Gastroesophageal sphincter (tissue), 4 donors: ENCODE results near the gene RANGRF. TPM values are rescaled to one million over a fixed set of nuclear protein-coding genes. Genes with fewer than 3 reads are reported as not detected.

Source experiments
- ATAC-seq: fragments of 150-250 bp; one replicate; pipeline ENCODE4 v1.9.1; 2016; ENCODE audit warnings: mild to moderate bottlenecking, moderate library complexity
- H3K27ac ChIP-seq, 4 donors: fragments of 200-600 bp; sonication (generic) in 3 of 4; 1 replicate in 3 of 4; 2 replicates in 1 of 4; pipeline ENCODE4 v1.5.1; 2016 to 2019
- H3K27me3 ChIP-seq: fragments of 200-600 bp; sonication (generic); one replicate; pipeline ENCODE4 v1.5.1; 2019
- H3K36me3 ChIP-seq, 2 donors: fragments of 200-600 bp; sonication (generic); one replicate each; pipeline ENCODE4 v1.5.1; 2019; ENCODE audit warnings: control low read depth in 1 of 2
- H3K4me1 ChIP-seq, 3 donors: fragments of 200-600 bp; sonication (generic); 1 replicate in 2 of 3; 2 replicates in 1 of 3; pipeline ENCODE4 v1.5.1; 2016 to 2019; ENCODE audit warnings: control low read depth in 2 of 3
- H3K4me3 ChIP-seq, 2 donors: fragments of 200-600 bp; sonication (generic); one replicate each; pipeline ENCODE4 v1.5.1; 2019; ENCODE audit warnings: mild to moderate bottlenecking in 1 of 2, moderate library complexity in 1 of 2
- H3K9me3 ChIP-seq, 3 donors: fragments of 200-600 bp; sonication (generic); one replicate each; pipeline ENCODE4 v1.5.1; 2017 to 2019; ENCODE audit warnings: control low read depth in 2 of 3
- EP300 ChIP-seq: sonication (generic); formaldehyde crosslinking; IDR thresholded peaks from one replicate; pipeline ENCODE4 v1.6.1; 2017; ENCODE audit warnings: antibody characterized with exemption, mild to moderate bottlenecking
- POLR2A ChIP-seq, 2 donors: fragments of 450-650 bp; IDR thresholded peaks; one replicate each; pipeline ENCODE4 v1.6.1; 2017; ENCODE audit warnings: antibody characterized with exemption in 2 of 2, mild to moderate bottlenecking in 2 of 2, moderate library complexity in 1 of 2
- POLR2AphosphoS5 ChIP-seq: sonication (generic); formaldehyde crosslinking; IDR thresholded peaks from one replicate; pipeline ENCODE4 v1.6.1; 2017; ENCODE audit warnings: antibody characterized with exemption
- WGBS, 2 donors: methylation state at CpG; one replicate each; pipeline ENCODE4 v1.1.5; 2018; ENCODE audit warnings: low coverage in 1 of 2; 5-methylcytosine and 5-hydroxymethylcytosine counted together
- total RNA-seq, 4 donors: library from RNA; depleted of rRNA; stranded (reverse); fragments of >200 nt; gene quantifications; one replicate each; pipeline ENCODE4 v1.1.0, GENCODE V29; 2016
- TF ChIP-seq, protein P1 (sequence below), 4 experiments: fragments of 200-600 bp in 2 of 4; fragments of 450-650 bp in 2 of 4; sonication (generic) in 1 of 4; IDR thresholded peaks; one replicate each; pipeline ENCODE4 v1.5.1; 2017 to 2019; ENCODE audit warnings: antibody characterized with exemption in 4 of 4, mild to moderate bottlenecking in 2 of 4, moderate library complexity in 2 of 4

RANGRF gene
- total RNA-seq, 4 donors from 2014 or later: 28.5 to 34.6 (median 30.1) TPM

DNA sequence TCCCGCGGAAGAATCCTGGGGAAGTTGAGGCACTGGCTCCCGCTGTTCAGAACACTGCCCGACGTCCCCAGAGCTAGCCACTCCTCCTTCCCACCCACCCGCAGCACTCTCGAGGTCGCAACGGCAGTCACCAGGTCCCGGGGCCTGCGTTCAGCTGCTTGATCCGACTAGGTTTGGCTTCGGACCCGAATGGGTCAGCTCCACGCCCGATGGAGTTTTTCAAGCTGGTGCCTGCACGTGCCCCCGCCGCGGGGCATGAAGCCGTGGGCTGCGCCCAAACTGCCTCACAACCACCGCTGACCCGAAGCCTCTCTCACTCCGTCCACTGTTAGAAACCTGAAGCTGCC lies 38.8 kb downstream of the RANGRF start:
- WGBS, 2 donors: 47% methylated on average over 10 of the region's 25 CpGs; no CpG with 5 or more reads in 1 of the 2 donors
- TF ChIP-seq EP300 (no peak), POLR2AphosphoS5 (no peak), POLR2A (IDR thresholded peaks at IDR 0.05) (no peak)
- TF ChIP-seq, protein P1, sequence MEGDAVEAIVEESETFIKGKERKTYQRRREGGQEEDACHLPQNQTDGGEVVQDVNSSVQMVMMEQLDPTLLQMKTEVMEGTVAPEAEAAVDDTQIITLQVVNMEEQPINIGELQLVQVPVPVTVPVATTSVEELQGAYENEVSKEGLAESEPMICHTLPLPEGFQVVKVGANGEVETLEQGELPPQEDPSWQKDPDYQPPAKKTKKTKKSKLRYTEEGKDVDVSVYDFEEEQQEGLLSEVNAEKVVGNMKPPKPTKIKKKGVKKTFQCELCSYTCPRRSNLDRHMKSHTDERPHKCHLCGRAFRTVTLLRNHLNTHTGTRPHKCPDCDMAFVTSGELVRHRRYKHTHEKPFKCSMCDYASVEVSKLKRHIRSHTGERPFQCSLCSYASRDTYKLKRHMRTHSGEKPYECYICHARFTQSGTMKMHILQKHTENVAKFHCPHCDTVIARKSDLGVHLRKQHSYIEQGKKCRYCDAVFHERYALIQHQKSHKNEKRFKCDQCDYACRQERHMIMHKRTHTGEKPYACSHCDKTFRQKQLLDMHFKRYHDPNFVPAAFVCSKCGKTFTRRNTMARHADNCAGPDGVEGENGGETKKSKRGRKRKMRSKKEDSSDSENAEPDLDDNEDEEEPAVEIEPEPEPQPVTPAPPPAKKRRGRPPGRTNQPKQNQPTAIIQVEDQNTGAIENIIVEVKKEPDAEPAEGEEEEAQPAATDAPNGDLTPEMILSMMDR (IDR thresholded peaks at IDR 0.05): no peak
- peak; percentile 32 for ATAC-seq
- H3K36me3 ChIP-seq: no peaks in the 10 kb centered on the region
- H3K4me1 ChIP-seq: peaks cover 0 to 21% (median 7%) of the 10 kb centered on the region in 3 donors
- H3K9me3 ChIP-seq: no peaks in the 10 kb centered on the region
- H3K27me3 ChIP-seq: peaks cover 48% of the 10 kb centered on the region
- H3K4me3 ChIP-seq: peak overlapping the region; percentile 19 to 56
- H3K27ac ChIP-seq: peak overlapping the region in 3 of 4 donors; percentile 30 to 73 (median 58)

DNA sequence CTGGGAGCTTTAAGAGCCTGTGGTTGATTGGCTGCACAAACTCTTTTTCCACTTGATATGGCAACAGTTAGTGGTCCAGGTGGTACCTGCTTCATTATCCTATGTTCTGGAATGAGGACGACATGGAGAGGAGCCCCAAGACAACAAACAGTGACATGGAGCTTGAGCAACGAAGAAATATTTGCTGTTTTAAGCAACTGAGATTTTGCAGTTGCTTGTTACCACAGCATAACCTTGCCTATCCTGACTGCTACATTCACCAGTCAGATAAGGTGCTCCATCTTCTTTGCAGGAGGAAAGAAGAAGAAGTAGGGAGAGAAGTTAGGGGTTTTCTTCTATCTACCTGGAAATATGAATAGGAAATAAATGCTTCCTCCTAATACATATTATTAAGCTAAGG lies 43.7 kb downstream of the RANGRF start:
- Histone ChIP-seq H3K9me3 (no peaks in the 10 kb centered on the region), H3K36me3 (no peaks in the 10 kb centered on the region), H3K27me3 (peaks cover 22% of the 10 kb centered on the region), H3K4me1 (peaks cover 0 to 4% (median 2%) of the 10 kb centered on the region in 3 donors), H3K27ac (no peak overlapping the region), H3K4me3 (no peak overlapping the region)
- ATAC-seq: no peak
- TF ChIP-seq POLR2A (IDR thresholded peaks at IDR 0.05) (no peak), POLR2AphosphoS5 (no peak), EP300 (no peak)
- TF ChIP-seq, protein P1 (IDR thresholded peaks at IDR 0.05): no peak
- 94 to 100% methylated on average over 1 to 2 of the region's 2 CpGs for WGBS, 2 donors

DNA sequence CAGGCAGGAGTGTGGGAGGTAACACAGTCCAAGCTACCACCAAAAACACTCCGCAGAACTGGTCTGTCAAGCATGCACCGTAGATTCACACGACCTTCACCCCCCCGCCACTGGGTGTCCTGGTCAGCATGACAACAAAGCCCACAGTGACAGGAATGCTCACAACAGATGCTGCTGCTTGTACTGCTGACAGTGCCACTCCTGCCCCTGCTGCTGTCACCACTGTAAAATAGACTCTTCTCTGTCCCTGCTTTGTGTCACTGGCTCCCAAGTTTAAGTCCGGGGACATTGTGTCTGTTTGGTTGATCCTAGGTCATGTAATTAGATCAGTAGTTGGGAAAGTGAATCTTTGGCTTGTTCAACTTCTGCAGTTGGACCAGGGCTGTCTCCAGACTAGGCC lies 44.2 kb downstream of the RANGRF start:
- Histone ChIP-seq H3K4me3 (no peak overlapping the region), H3K27ac (no peak overlapping the region), H3K9me3 (no peaks in the 10 kb centered on the region), H3K4me1 (no peaks in the 10 kb centered on the region), H3K27me3 (peaks cover 16% of the 10 kb centered on the region), H3K36me3 (no peaks in the 10 kb centered on the region)
- no peak for ATAC-seq
- 39 to 73% methylated on average over 3 to 4 of the region's 5 CpGs for WGBS, 2 donors
- TF ChIP-seq EP300: no peak
- TF ChIP-seq POLR2AphosphoS5: no peak
- TF ChIP-seq, protein P1 (IDR thresholded peaks at IDR 0.05): no peak
- no peak for TF ChIP-seq POLR2A (IDR thresholded peaks at IDR 0.05)

DNA sequence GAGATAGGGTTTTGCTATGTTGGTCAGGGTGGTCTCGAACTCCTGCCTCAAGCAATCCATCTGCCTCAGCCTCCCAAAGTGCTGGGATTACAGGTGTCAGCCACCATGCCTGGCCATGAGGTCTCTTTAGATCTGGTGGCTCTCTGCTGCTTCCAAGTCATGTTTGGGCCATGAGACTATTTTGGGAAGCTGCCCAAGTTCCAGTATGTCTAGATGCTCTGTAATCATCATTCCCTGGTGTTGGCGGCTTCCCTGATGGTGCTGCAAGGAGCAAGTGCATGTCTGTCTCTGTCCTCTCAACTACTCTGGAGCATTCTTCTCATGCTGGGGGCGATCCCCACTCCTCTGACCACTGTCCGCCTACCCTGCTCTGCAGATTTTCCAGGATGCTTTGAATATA lies 44.8 kb downstream of the RANGRF start:
- no peak overlapping the region for H3K27ac ChIP-seq
- H3K9me3 ChIP-seq: no peaks in the 10 kb centered on the region
- TF ChIP-seq POLR2AphosphoS5 (no peak), EP300 (no peak), POLR2A (IDR thresholded peaks at IDR 0.05) (no peak)
- TF ChIP-seq, protein P1 (IDR thresholded peaks at IDR 0.05): no peak
- no peak for ATAC-seq
- no peak overlapping the region for H3K4me3 ChIP-seq
- 93 to 100% methylated on average over 1 to 3 of the region's 4 CpGs for WGBS, 2 donors
- H3K36me3 ChIP-seq: no peaks in the 10 kb centered on the region
- no peaks in the 10 kb centered on the region for H3K4me1 ChIP-seq
- H3K27me3 ChIP-seq: peaks cover 14% of the 10 kb centered on the region

DNA sequence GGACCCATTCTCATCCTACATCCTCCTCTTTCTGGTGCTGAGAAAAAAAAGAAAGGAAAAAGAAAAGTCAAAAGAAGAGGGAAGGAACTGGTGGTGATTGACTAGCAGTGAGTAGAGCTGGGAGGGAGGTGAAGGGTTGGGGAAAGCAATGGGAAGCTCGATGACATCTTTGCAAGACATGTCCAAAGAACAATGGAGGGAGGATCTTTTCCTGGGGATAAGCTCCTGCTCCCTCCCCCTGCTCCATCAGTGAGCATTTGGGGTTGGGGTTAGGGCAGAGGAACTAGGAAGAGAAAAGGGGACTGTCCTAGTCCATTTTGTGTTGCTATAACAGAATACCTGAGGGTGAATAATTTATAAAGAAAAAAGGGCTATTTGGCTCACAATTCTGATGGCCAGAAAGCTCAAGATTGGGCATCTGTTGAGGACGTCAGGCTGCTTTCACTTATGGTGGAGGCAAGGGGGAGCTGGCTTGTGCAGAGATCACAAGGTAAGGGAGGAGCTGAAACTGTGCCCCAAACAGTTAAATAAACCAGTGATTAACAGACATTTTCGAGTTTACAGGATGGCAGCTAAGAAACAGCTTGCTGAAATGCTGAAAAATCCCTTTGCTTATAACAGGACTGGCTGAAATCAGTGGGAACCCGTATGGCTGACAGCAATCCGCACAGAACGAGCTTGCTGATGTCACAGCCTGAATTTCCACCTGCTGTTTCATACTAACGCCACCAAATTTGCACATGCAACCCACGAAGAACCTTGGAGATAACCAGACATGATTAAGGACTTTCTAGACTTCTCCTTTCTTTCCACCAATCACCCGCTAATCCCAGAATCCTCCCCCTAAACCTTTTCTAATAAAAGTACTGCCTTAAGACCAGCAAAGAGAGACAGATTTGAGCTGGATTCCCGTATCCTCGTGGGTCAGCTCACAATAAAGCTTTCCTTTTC lies 49.6 kb downstream of the RANGRF start:
- no peak for TF ChIP-seq POLR2AphosphoS5
- TF ChIP-seq, protein P1 (IDR thresholded peaks at IDR 0.05): no peak
- no peak for TF ChIP-seq EP300
- no peak for TF ChIP-seq POLR2A (IDR thresholded peaks at IDR 0.05)
- H3K4me3 ChIP-seq: no peak overlapping the region
- 18 to 40% methylated on average over 6 to 11 of the region's 11 CpGs for WGBS, 2 donors

More for the DNA sequence above, 49.6 kb downstream of the RANGRF start:
- no peaks in the 10 kb centered on the region for H3K9me3 ChIP-seq
- H3K4me1 ChIP-seq: no peaks in the 10 kb centered on the region
- H3K27me3 ChIP-seq: no peaks in the 10 kb centered on the region
- no peaks in the 10 kb centered on the region for H3K36me3 ChIP-seq
- ATAC-seq: no peak
- no peak overlapping the region for H3K27ac ChIP-seq
